ENCODE results near the gene ALPP. TPM values are rescaled to one million over a fixed set of nuclear protein-coding genes. Genes with fewer than 3 reads are reported as not detected.
"Not testable (repeated sequence)": the region's sequence is repeated elsewhere in the genome, so short reads cannot be mapped to it uniquely, and the experiment has no call there.

The ALPP gene
- polyA plus RNA-seq, 3 donors, result not detected

DNA sequence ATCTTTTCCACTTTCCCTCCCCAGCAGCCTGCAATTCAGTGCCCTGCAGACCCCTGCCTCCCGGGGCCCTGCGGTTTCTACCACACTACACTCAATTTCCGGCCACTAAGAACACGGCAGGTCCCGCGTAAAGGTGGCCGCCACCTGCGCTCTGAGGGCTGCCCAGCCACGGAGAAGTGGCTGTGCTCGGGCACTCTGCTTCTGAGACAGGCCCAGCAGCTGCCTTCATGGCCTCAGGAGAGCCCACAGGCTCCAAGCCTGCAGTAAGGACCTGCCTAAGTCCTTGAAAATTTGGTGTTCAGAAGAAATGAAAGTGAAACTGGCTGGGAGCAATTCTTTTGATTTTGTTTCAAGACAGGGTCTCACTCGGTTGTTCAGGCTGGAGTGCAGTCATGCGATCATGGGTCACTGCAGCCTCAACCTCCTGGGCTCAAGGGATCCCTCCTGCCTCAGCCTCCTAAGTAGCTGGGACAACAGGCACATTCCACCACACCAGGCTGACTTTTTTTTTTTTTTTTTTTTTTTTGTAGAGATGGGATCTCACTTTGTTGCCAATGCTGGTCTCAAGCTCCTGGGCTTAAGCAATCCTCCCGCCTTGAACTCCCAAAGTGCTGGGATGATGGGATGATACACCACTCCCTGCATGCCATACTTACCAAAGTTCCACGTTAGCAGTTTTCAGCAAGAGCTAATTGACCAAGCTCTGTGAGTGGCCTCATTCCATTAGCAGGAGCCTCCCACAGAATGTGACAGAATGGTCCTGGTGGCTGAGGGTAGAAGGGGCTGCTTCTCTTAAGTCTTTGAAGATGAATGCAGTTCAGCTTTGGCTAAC, 14.6 kb upstream of the ALPP start:
- H3K4me3 ChIP-seq (replicated peaks in 1 of 3; ENCODE audit: low read depth in 2 of 3, low read length in 3 of 3), result peak overlapping the region; percentile 2 to 72 (median 45)
- Mint-ChIP-seq H3K9me3 (peaks cover 7 to 17% (median 13%) of the 10 kb centered on the region in 7 donors), H3K27ac (peak overlapping the region in 5 of 7 donors; percentile 10 to 77 (median 54)), H3K36me3 (no peaks in the 10 kb centered on the region), H3K4me1 (peaks cover 16% of the 10 kb centered on the region), H3K27me3 (ENCODE audit: low read depth in 3 of 3) (peaks cover 0 to 2% (median 2%) of the 10 kb centered on the region in 3 donors), H3K4me3 (peak overlapping the region; percentile 85 to 94)
- H3K9me3 ChIP-seq (replicated peaks in 1 of 2; ENCODE audit: control insufficient read depth in 1 of 2, insufficient read depth in 1 of 2, low read length in 2 of 2), result peaks cover 11 to 18% of the 10 kb centered on the region in 2 donors
- no peak for DNase-seq
- no peaks in the 10 kb centered on the region for H3K36me3 ChIP-seq (replicated peaks in 1 of 2; ENCODE audit: control insufficient read depth in 1 of 2, insufficient read depth in 2 of 2, low read length in 2 of 2)
- H3K27ac ChIP-seq (ENCODE audit: low read depth in 1 of 2, low read length in 2 of 2), result no peak overlapping the region
- 8% methylated on average over 11 of the region's 14 CpGs for WGBS (ENCODE audit: insufficient coverage)
- peak overlapping the region; percentile 75 for H3K4me2 ChIP-seq (replicated peaks; ENCODE audit: extremely low read depth, low read length, poor library complexity, severe bottlenecking)
- peaks cover 8 to 9% of the 10 kb centered on the region in 2 donors for H3K4me1 ChIP-seq (ENCODE audit: control insufficient read depth in 1 of 2, insufficient read depth in 2 of 2, low read length in 2 of 2)
- TF ChIP-seq, protein P1, sequence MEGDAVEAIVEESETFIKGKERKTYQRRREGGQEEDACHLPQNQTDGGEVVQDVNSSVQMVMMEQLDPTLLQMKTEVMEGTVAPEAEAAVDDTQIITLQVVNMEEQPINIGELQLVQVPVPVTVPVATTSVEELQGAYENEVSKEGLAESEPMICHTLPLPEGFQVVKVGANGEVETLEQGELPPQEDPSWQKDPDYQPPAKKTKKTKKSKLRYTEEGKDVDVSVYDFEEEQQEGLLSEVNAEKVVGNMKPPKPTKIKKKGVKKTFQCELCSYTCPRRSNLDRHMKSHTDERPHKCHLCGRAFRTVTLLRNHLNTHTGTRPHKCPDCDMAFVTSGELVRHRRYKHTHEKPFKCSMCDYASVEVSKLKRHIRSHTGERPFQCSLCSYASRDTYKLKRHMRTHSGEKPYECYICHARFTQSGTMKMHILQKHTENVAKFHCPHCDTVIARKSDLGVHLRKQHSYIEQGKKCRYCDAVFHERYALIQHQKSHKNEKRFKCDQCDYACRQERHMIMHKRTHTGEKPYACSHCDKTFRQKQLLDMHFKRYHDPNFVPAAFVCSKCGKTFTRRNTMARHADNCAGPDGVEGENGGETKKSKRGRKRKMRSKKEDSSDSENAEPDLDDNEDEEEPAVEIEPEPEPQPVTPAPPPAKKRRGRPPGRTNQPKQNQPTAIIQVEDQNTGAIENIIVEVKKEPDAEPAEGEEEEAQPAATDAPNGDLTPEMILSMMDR (IDR thresholded peaks at IDR 0.05), result no peak
- no peaks in the 10 kb centered on the region for H3K27me3 ChIP-seq (ENCODE audit: control insufficient read depth in 2 of 2, insufficient read depth in 2 of 2, low read length in 2 of 2)
- intact Hi-C loops (cut with micrococcal nuclease), result no loop called here
- no peaks in the 10 kb centered on the region for H4K20me1 ChIP-seq (ENCODE audit: insufficient read depth, low read length)
- peak overlapping the region; percentile 71 for H3K9ac ChIP-seq (ENCODE audit: insufficient read depth, low read length, poor library complexity, severe bottlenecking)
- H2AFZ ChIP-seq (ENCODE audit: insufficient read depth, low read depth, low read length, poor library complexity, severe bottlenecking), result peak overlapping the region; percentile 93
- no peaks in the 10 kb centered on the region for H3K79me2 ChIP-seq (ENCODE audit: insufficient read depth, low read length)

DNA sequence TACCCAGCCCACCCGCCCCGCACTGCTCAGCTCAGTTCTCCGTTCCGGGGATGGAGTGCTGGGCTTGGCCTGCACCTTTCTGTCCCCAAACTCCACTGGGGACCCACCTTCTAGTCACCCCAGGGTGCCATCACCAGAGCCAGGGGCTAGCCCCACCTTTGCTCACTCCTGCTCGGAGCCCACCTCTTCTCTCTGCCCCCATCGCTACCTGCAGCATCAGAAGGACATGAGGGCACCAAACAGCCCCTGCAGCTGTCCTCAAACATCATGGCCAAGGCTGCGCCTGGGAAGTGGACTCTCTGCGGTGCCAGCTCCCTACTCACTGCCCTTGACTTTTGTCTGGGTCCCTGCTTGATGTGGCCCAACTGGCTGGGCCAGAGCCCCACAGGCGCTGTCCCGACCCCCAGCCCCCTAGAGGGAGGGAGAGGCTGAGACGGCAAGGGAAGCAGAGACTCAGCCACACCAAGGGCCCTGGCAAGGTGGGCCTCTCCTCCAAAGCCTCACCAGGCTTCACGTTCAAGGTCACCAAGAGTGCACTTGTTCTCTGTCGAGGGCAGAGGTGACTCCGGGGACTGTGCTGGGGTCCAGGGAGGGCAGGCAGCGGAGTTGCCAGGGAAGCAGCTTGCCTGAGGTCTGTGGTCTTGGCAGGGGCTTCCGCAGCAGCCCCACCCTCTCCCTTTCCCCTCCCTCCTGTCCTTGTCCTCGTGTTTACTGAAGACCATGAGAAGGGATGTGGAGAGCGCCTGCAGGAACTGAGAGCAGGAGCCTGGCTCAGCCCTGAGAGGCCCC, 13.6 kb upstream of the ALPP start:
- peaks cover 16% of the 10 kb centered on the region for H3K4me1 Mint-ChIP-seq
- H3K9ac ChIP-seq (ENCODE audit: insufficient read depth, low read length, poor library complexity, severe bottlenecking); H3K27ac Mint-ChIP-seq; H3K27me3 ChIP-seq (ENCODE audit: control insufficient read depth in 2 of 2, insufficient read depth in 2 of 2, low read length in 2 of 2); H3K27ac ChIP-seq (ENCODE audit: low read depth in 1 of 2, low read length in 2 of 2); H3K4me2 ChIP-seq (replicated peaks; ENCODE audit: extremely low read depth, low read length, poor library complexity, severe bottlenecking); H3K36me3 Mint-ChIP-seq; H3K36me3 ChIP-seq (replicated peaks in 1 of 2; ENCODE audit: control insufficient read depth in 1 of 2, insufficient read depth in 2 of 2, low read length in 2 of 2); intact Hi-C loops (cut with micrococcal nuclease); DNase-seq; H3K4me3 ChIP-seq (replicated peaks in 1 of 3; ENCODE audit: low read depth in 2 of 3, low read length in 3 of 3); H3K79me2 ChIP-seq (ENCODE audit: insufficient read depth, low read length); H3K4me1 ChIP-seq (ENCODE audit: control insufficient read depth in 1 of 2, insufficient read depth in 2 of 2, low read length in 2 of 2); H3K27me3 Mint-ChIP-seq (ENCODE audit: low read depth in 3 of 3); H4K20me1 ChIP-seq (ENCODE audit: insufficient read depth, low read length): not testable (repeated sequence)
- 64% methylated on average over 9 of the region's 18 CpGs for WGBS (ENCODE audit: insufficient coverage)
- H3K9me3 Mint-ChIP-seq, result peaks cover 7 to 17% (median 13%) of the 10 kb centered on the region in 7 donors
- Histone ChIP-seq H2AFZ (ENCODE audit: insufficient read depth, low read depth, low read length, poor library complexity, severe bottlenecking) (peak overlapping the region; percentile 53), H3K9me3 (replicated peaks in 1 of 2; ENCODE audit: control insufficient read depth in 1 of 2, insufficient read depth in 1 of 2, low read length in 2 of 2) (peaks cover 11 to 18% of the 10 kb centered on the region in 2 donors)
- H3K4me3 Mint-ChIP-seq, result peak overlapping the region in 1 of 2 donors; percentile 21

Data from CD14-positive monocyte (primary cell).